Smooth muscle cell (in vitro differentiated cells): Measurements from ENCODE around the gene ADARB2. TPM values are rescaled to one million over a fixed set of nuclear protein-coding genes. Genes with fewer than 3 reads are reported as not detected.

ENCODE experiments used
- DNase-seq: peaks from one replicate; lab custom pipeline; 2025; ENCODE audit not compliant: unreplicated experiment; lab: John Stamatoyannopoulos, UW
- H2AFZ ChIP-seq: fragments of 200-600 bp; sonication (generic); 2 replicates; pipeline ENCODE4 v1.6.0; 2016; ENCODE audit warnings: antibody characterized with exemption, low read depth, mild to moderate bottlenecking
- H3F3A ChIP-seq: fragments of 200-600 bp; sonication (generic); 2 replicates; pipeline ENCODE4 v1.6.0; 2017; ENCODE audit warnings: antibody characterized with exemption, low read depth
- H3K27ac ChIP-seq: fragments of 200-600 bp; sonication (generic); 2 replicates; pipeline ENCODE4 v1.5.1; 2016; ENCODE audit warnings: low read depth, mild to moderate bottlenecking
- H3K27me3 ChIP-seq: fragments of 200-600 bp; sonication (generic); 2 replicates; pipeline ENCODE4 v1.6.1; 2016; ENCODE audit warnings: low read depth, mild to moderate bottlenecking
- H3K36me3 ChIP-seq: fragments of 200-600 bp; sonication (generic); 2 replicates; pipeline ENCODE4 v1.5.1; 2016; ENCODE audit warnings: low read depth
- H3K4me1 ChIP-seq: fragments of 200-600 bp; sonication (generic); 2 replicates; pipeline ENCODE4 v1.5.1; 2016; ENCODE audit warnings: low read depth
- H3K4me2 ChIP-seq: fragments of 200-600 bp; sonication (generic); 2 replicates; pipeline ENCODE4 v1.6.0; 2016; ENCODE audit warnings: mild to moderate bottlenecking
- H3K4me3 ChIP-seq: fragments of 200-600 bp; sonication (generic); 2 replicates; pipeline ENCODE4 v1.5.1; 2016; ENCODE audit warnings: mild to moderate bottlenecking
- H3K79me2 ChIP-seq: fragments of 200-600 bp; sonication (generic); 2 replicates; pipeline ENCODE4 v1.6.0; 2016; ENCODE audit warnings: low read depth, mild to moderate bottlenecking
- H3K9ac ChIP-seq: fragments of 200-600 bp; sonication (generic); 2 replicates; pipeline ENCODE4 v1.6.0; 2016; ENCODE audit warnings: low read depth
- H3K9me3 ChIP-seq: fragments of 200-600 bp; sonication (generic); replicated peaks from 2 replicates; pipeline ENCODE4 v1.5.1; 2016; ENCODE audit warnings: low read depth
- H4K20me1 ChIP-seq: fragments of 200-600 bp; sonication (generic); 2 replicates; pipeline ENCODE4 v1.6.0; 2016; ENCODE audit warnings: low read depth
- CTCF ChIP-seq: fragments of 200-600 bp; sonication (generic); IDR thresholded peaks from 2 replicates; pipeline ENCODE4 v1.5.1; 2017; ENCODE audit warnings: borderline replicate concordance, mild to moderate bottlenecking, antibody characterized with exemption; ENCODE audit not compliant: insufficient read depth, poor library complexity, severe bottlenecking
- WGBS: methylation state at CpG from one replicate; pipeline ENCODE4 v1.1.7; 2016; ENCODE audit warnings: low lambda C conversion rate; 5-methylcytosine and 5-hydroxymethylcytosine counted together
- polyA plus RNA-seq: library from polyadenylated mRNA; unstranded; fragments of >200 nt; fragmentation: Nextera tagmentation; extraction: Ambion mirVana; gene quantifications from 2 replicates; pipeline ENCODE4 v1.2.1, GENCODE V29; 2016
- total RNA-seq: library from RNA; depleted of rRNA; stranded (reverse); fragments of >200 nt; gene quantifications from 2 replicates; pipeline ENCODE4 v1.2.3, GENCODE V29; 2014

ADARB2 gene
- total and polyA plus RNA-seq, 2 experiments from 2014 or later = 0.13 to 0.39 TPM

DNA sequence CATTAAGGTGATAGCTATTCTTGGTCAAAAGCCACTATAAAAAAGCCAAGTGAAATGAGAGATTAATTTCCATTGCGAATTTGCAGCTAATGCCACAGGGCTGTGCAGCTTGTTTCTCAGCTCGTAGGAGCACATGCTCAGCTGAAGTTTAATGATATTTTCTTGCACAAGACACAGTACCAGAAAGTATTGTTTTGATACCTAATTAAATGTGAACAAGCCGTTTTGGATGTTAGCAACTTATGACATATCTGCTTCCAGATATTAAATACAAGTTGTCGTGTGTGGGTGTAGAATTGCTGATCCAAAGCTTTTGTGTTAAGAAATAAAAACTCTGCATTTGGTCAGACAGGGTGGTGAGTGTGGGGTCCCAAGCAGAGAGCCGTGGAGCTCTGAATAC is 47.2 kb downstream of the ADARB2 start:
- Histone ChIP-seq H3F3A (no peaks in the 10 kb centered on the region), H3K27ac (no peak overlapping the region), H3K4me1 (no peaks in the 10 kb centered on the region), H2AFZ (no peak overlapping the region), H3K9me3 (no peaks in the 10 kb centered on the region), H4K20me1 (no peaks in the 10 kb centered on the region), H3K27me3 (no peaks in the 10 kb centered on the region), H3K4me3 (no peak overlapping the region), H3K79me2 (no peaks in the 10 kb centered on the region), H3K9ac (no peak overlapping the region), H3K4me2 (no peak overlapping the region), H3K36me3 (no peaks in the 10 kb centered on the region)
- no peak for DNase-seq
- WGBS = 84% methylated on average over 5 of the region's 5 CpGs
- no peak for TF ChIP-seq CTCF

DNA sequence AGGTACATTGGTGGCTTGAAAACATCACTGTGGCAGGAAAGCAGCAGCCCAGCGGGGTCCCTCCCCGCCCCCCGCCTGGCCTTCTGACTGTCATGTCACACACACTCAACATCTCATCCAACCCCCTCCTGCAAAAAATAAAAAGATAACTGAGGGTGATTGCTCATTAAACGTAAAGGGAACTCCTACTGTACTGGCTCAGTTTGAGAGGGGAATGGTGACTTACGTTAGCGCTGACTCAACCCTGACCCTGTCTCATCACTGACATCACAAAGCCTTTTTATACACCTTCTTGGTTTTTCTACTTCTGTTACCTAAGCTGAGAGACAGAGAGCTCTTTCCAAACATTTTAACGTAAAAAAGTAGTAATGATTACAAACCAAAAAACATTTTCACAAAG is 48.8 kb downstream of the ADARB2 start:
- H3K4me1 ChIP-seq = no peaks in the 10 kb centered on the region

GRCh38 chr10:1687623-1688150 is 49.6 kb downstream of the ADARB2 start:
- Histone ChIP-seq H3K4me2 (no peak overlapping the region), H3K4me1 (no peaks in the 10 kb centered on the region), H3F3A (no peaks in the 10 kb centered on the region), H4K20me1 (no peaks in the 10 kb centered on the region), H3K36me3 (no peaks in the 10 kb centered on the region), H3K27me3 (no peaks in the 10 kb centered on the region), H3K9ac (no peak overlapping the region), H3K27ac (no peak overlapping the region), H3K4me3 (no peak overlapping the region), H2AFZ (no peak overlapping the region), H3K9me3 (no peaks in the 10 kb centered on the region), H3K79me2 (no peaks in the 10 kb centered on the region)
- no peak for TF ChIP-seq CTCF
- 82% methylated on average over 9 of the region's 9 CpGs for WGBS
- no peak for DNase-seq

More for the DNA sequence above, 48.8 kb downstream of the ADARB2 start:
- H3K79me2 ChIP-seq = no peaks in the 10 kb centered on the region
- no peak for TF ChIP-seq CTCF
- no peak overlapping the region for H3K4me3 ChIP-seq
- DNase-seq = no peak
- no peaks in the 10 kb centered on the region for H3K27me3 ChIP-seq
- H3K9ac ChIP-seq = no peak overlapping the region
- no peak overlapping the region for H3K4me2 ChIP-seq
- H3F3A ChIP-seq = no peaks in the 10 kb centered on the region
- H3K27ac ChIP-seq = no peak overlapping the region
- WGBS = 79% methylated on average over 7 of the region's 7 CpGs
- H4K20me1 ChIP-seq = no peaks in the 10 kb centered on the region
- H2AFZ ChIP-seq = no peak overlapping the region
- no peaks in the 10 kb centered on the region for H3K36me3 ChIP-seq
- no peaks in the 10 kb centered on the region for H3K9me3 ChIP-seq

DNA sequence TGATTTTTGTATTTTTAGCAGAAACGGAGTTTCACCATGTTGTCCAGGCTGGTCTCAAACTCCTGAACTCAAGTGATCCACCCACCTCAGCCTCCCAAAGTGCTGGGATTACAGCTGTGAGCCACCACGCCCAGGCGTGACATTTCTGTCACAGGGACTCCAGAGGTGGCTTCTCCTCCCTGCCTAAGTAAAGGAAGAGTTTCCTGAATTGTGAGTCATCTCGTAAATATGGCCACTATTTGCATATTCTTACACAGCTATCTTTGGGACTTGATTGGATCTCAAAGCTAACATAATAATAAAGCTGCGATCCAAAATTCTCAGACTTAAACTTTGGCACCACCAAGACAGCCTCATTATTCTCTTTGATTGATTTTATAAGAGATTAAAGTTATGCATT is 50.1 kb downstream of the ADARB2 start:
- WGBS = 82% methylated on average over 5 of the region's 5 CpGs
- H3K27me3 ChIP-seq = no peaks in the 10 kb centered on the region
- H3K4me1 ChIP-seq = no peaks in the 10 kb centered on the region
- no peaks in the 10 kb centered on the region for H3F3A ChIP-seq
- H3K36me3 ChIP-seq = no peaks in the 10 kb centered on the region
- no peaks in the 10 kb centered on the region for H4K20me1 ChIP-seq
- H3K4me2 ChIP-seq = no peak overlapping the region
- no peaks in the 10 kb centered on the region for H3K9me3 ChIP-seq
- no peak for DNase-seq
- no peak overlapping the region for H3K27ac ChIP-seq
- no peaks in the 10 kb centered on the region for H3K79me2 ChIP-seq
- H3K9ac ChIP-seq = no peak overlapping the region
- H2AFZ ChIP-seq = no peak overlapping the region
- H3K4me3 ChIP-seq = no peak overlapping the region
- TF ChIP-seq CTCF = no peak
